AG04449 (cell line): ENCODE measurements around the gene IL6ST.

ENCODE experiments used
- CTCF ChIA-PET: fragments of 350-600 bp; formaldehyde crosslinking; extraction: SDS; loops from one replicate; lab custom pipeline; 2021; ENCODE audit warnings: antibody characterized with exemption; lab: Yijun Ruan, JAX
- POLR2A ChIA-PET: fragments of 400-600, 350-600 bp; formaldehyde crosslinking; extraction: SDS; loops from one replicate; lab custom pipeline; 2020; ENCODE audit warnings: antibody characterized with exemption, inconsistent platforms; lab: Yijun Ruan, JAX
- DNase-seq: peaks from one replicate; pipeline ENCODE4 v3.0.0-alpha.2; 2010; ENCODE audit warnings: low read depth, low spot score
- H3K4me3 ChIP-seq: 2 replicates; pipeline ENCODE4 v1.5.1; 2011; ENCODE audit warnings: low read depth, mild to moderate bottlenecking, control low read depth, low read length
- CTCF ChIP-seq: IDR thresholded peaks from one replicate; pipeline ENCODE4 v1.5.1; 2011; ENCODE audit warnings: mild to moderate bottlenecking, moderate library complexity, low read length, control low read depth, inconsistent platforms; ENCODE audit not compliant: insufficient read depth; ENCODE audit errors: missing control alignments

IL6ST gene

GRCh38 chr5:55905251-55905650 is 89.5 kb downstream of the IL6ST start:
- no peak for TF ChIP-seq CTCF
- H3K4me3 ChIP-seq, result no peak overlapping the region
- ChIA-PET CTCF (no interaction called here), POLR2A (no interaction called here)
- DNase-seq, result no peak

- ChIA-PET CTCF (no interaction called here), POLR2A (no interaction called here)
- TF ChIP-seq CTCF, result no peak
- no peak for DNase-seq
- no peak overlapping the region for H3K4me3 ChIP-seq
These were observed 90.6 kb downstream of the IL6ST start for GRCh38 chr5:55904152-55904551.

- no peak overlapping the region for H3K4me3 ChIP-seq
- TF ChIP-seq CTCF, result no peak
- POLR2A ChIA-PET, result no interaction called here
- no peak for DNase-seq
- CTCF ChIA-PET, result interaction anchor here (0.7 to 1.5 kb wide), 2 partner anchors 8 to 32 kb away, joined by 3 to 5 read pairs; no protein-coding TSS in a partner anchor
These were observed 91.6 kb downstream of the IL6ST start for GRCh38 chr5:55903121-55903701.

GRCh38 chr5:55902696-55903095 is 92.1 kb downstream of the IL6ST start:
- DNase-seq, result no peak
- no peak for TF ChIP-seq CTCF
- ChIA-PET CTCF (interaction anchor here (0.7 to 1.5 kb wide), 2 partner anchors 8 to 33 kb away, joined by 3 to 5 read pairs; no protein-coding TSS in a partner anchor), POLR2A (no interaction called here)
- H3K4me3 ChIP-seq, result no peak overlapping the region

GRCh38 chr5:55900776-55901175 is 94.0 kb downstream of the IL6ST start:
- DNase-seq, result no peak
- POLR2A ChIA-PET, result no interaction called here
- H3K4me3 ChIP-seq, result no peak overlapping the region
- CTCF ChIA-PET, result interaction anchor here (0.9 kb wide), 1 partner anchor 11 kb away, joined by 3 read pairs; no protein-coding TSS in a partner anchor
- no peak for TF ChIP-seq CTCF

- no peak for DNase-seq
- ChIA-PET POLR2A (no interaction called here), CTCF (no interaction called here)
- no peak overlapping the region for H3K4me3 ChIP-seq
- TF ChIP-seq CTCF, result no peak
These were observed 94.7 kb downstream of the IL6ST start for GRCh38 chr5:55900068-55900467.
